ENCODE measurements around the gene PFKFB2.

PFKFB2 gene

DNA sequence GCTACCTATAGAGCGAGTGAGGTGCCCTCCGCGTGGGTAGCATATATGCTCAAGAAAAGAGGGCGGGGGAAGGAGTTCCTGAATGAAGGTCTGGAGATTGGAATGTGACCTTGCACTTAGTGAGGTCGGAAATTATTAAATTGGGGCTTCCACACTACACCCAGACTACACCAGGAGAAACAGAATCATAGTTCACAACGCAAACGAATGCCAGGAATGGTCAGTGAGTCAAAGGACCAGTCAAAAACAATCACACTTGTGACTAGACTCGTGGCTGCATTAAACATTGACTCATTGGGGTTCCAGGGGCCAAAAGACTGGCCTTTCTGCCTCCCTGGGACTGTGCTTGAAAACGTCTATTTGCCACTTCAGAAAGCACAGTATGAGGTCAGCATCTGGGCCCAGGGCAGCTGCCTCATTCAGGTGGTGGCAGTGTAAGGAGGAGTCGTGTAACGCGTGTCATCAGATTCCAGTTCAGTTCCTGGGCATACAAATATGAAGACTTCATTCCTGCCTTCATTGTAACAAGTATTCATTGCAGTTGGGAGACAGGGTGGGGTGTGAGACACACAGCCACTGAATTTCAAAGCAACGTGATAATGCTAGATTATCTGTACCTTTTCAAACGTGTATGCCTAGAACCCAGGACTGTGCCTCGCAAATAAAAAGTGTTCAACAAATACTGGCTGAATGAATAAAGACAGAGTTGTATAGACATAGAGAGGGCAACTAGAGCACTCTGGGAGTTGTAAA lies 1.7 kb upstream of the PFKFB2 start, which contains the start of gene YOD1:
Gene YOD1, minus strand, starts transcription at position 18 of the 753 bp plus-strand sequence. CDS start 178 bp downstream, outside the sequence.
- Histone ChIP-seq H3K27me3 (peaks cover 16% of the 10 kb centered on the region), H3K9me3 (peaks cover 33% of the 10 kb centered on the region), H3K36me3 (no peaks in the 10 kb centered on the region), H3K9ac (no peak within 1 kb of the TSS), H3K27ac (no peak within 1 kb of the TSS), H3K4me2 (no peak within 1 kb of the TSS), H3K4me3 (no peak within 1 kb of the TSS), H3K4me1 (no peaks in the 10 kb centered on the region), H4K20me1 (no peaks in the 10 kb centered on the region)
- TF ChIP-seq Cebpa-rat (IDR thresholded peaks at IDR 0.05): no peak

DNA sequence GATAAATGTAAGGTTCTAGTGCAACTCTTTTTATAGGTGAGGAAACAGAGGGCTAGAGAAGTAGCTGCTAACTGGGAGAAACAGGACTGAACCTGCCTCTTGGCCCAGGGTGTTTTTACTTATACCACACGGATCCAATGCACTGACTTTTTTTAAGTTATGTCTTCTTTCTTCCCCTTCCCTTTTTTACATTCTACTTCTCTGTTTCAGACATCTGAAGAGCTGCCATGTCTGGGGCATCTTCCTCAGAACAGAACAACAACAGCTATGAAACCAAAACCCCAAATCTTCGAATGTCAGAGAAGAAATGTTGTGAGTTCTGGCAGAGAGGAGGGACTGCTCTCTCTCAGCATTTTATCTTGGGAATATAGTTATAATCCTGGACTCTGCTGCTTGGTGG lies 1.4 kb downstream of the PFKFB2 start:
- no peak for TF ChIP-seq Cebpa-rat (IDR thresholded peaks at IDR 0.05)
- no peak overlapping the region for H3K9ac ChIP-seq

GRCh38 chr1:207055386-207056001 lies 2.4 kb downstream of the PFKFB2 start:
- Histone ChIP-seq H4K20me1 (no peaks in the 10 kb centered on the region), H3K27me3 (peaks cover 13% of the 10 kb centered on the region), H3K4me3 (no peak overlapping the region), H3K4me2 (no peak overlapping the region), H3K27ac (no peak overlapping the region), H3K4me1 (no peaks in the 10 kb centered on the region), H3K36me3 (no peaks in the 10 kb centered on the region), H3K9ac (no peak overlapping the region), H3K9me3 (peaks cover 30% of the 10 kb centered on the region)
- TF ChIP-seq Cebpa-rat (IDR thresholded peaks at IDR 0.05): no peak

More for the DNA sequence above, 1.4 kb downstream of the PFKFB2 start:
- no peak overlapping the region for H3K27ac ChIP-seq
- H3K9me3 ChIP-seq: peaks cover 33% of the 10 kb centered on the region
- H3K27me3 ChIP-seq: peaks cover 16% of the 10 kb centered on the region
- H3K4me2 ChIP-seq: no peak overlapping the region
- H3K4me3 ChIP-seq: no peak overlapping the region
- no peaks in the 10 kb centered on the region for H3K36me3 ChIP-seq
- no peaks in the 10 kb centered on the region for H3K4me1 ChIP-seq
- H4K20me1 ChIP-seq: no peaks in the 10 kb centered on the region

- Histone ChIP-seq H3K4me1 (no peaks in the 10 kb centered on the region), H3K27ac (no peak overlapping the region), H4K20me1 (no peaks in the 10 kb centered on the region), H3K4me2 (no peak overlapping the region), H3K4me3 (no peak overlapping the region), H3K27me3 (0 out of 2 replicates have a peak, but pooled peaks cover 5% of the 10 kb centered on the region), H3K9ac (no peak overlapping the region), H3K36me3 (no peaks in the 10 kb centered on the region), H3K9me3 (peaks cover 19% of the 10 kb centered on the region)
- TF ChIP-seq Cebpa-rat (IDR thresholded peaks at IDR 0.05): no peak
Observed at GRCh38 chr1:207056673-207057072, 3.6 kb downstream of the PFKFB2 start.

GRCh38 chr1:207058252-207058651 lies 5.2 kb downstream of the PFKFB2 start:
- no peaks in the 10 kb centered on the region for H3K36me3 ChIP-seq
- H3K4me3 ChIP-seq: no peak overlapping the region
- H3K4me2 ChIP-seq: no peak overlapping the region
- TF ChIP-seq Cebpa-rat (IDR thresholded peaks at IDR 0.05): no peak
- H3K27me3 ChIP-seq: no peaks in the 10 kb centered on the region
- H4K20me1 ChIP-seq: no peaks in the 10 kb centered on the region
- H3K4me1 ChIP-seq: no peaks in the 10 kb centered on the region
- H3K9me3 ChIP-seq: peaks cover 4% of the 10 kb centered on the region
- no peak overlapping the region for H3K27ac ChIP-seq
- no peak overlapping the region for H3K9ac ChIP-seq

DNA sequence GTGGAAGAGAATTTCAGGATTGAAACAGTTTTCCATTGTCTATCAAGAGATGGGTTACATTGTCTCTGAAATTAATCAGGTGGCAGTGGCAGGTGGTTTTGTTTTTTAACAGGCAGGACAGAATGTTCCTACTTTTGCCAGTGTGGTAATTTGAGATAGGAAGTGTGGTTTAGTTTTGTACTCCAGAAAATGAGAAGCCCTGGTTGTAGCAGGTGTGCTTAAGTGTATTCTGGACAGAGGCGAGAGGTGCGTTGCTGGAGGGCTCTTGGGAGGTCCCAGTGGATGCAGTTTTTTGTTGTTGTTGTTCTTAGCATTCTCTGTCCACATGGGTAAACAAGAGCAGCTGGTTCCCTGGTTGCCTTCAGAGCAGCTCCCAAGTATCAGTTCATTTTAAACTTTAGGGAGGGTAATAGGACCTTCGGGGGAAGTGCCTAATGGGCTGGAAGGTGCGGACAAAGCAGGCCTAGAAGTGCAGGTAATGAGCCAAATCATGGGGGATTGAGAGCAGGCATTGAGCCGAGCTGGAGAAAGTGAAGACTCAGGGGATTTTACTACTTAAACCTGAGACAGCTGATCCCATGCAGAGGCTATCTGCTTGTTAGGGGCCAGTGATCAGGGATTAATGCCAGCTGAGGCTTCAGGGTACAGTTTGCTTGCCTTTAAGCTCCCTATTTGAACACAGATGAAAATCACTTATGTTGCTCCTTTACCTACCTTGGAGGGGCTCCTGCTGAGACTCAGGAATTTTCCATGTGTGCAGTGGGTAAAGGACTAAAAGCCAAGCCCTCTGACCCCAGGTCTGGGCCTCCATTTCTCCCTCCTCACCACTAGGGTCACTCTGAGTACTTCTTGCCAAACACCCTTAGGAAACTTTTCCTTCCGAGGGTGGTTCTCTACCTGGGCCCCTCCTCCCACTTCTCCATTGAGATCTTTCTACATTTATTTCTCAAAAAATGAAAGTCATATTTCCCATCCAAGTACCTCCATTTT lies 6.1 kb downstream of the PFKFB2 start:
- TF ChIP-seq Cebpa-rat (IDR thresholded peaks at IDR 0.05): no peak
- Histone ChIP-seq H4K20me1 (no peaks in the 10 kb centered on the region), H3K36me3 (no peaks in the 10 kb centered on the region), H3K4me2 (no peak overlapping the region), H3K27ac (no peak overlapping the region), H3K4me1 (no peaks in the 10 kb centered on the region), H3K27me3 (no peaks in the 10 kb centered on the region), H3K9me3 (no peaks in the 10 kb centered on the region), H3K9ac (no peak overlapping the region), H3K4me3 (no peak overlapping the region)

DNA sequence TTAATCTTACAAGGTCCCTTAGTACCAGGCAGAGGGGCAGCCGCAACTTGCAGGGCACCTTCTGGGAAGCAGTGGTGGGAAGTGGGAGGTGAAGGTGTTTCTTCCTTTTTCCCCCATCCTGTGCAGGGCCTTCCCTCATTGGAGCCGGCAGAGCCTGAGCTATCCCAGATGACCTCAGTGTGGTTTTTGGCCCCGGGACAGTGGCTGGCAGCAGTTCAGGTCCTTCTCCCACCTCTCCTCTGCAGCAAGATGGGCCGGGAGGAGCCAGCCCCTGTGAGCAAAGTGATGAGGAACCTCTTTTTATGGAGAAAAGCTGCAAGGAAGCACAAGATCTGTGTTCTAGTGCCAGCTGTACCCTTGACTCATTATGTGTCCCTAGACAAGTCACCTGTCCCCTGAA lies 6.8 kb downstream of the PFKFB2 start:
- Histone ChIP-seq H3K9me3 (no peaks in the 10 kb centered on the region), H4K20me1 (no peaks in the 10 kb centered on the region), H3K9ac (no peak overlapping the region), H3K4me2 (no peak overlapping the region), H3K4me3 (no peak overlapping the region), H3K27me3 (no peaks in the 10 kb centered on the region), H3K4me1 (no peaks in the 10 kb centered on the region), H3K36me3 (no peaks in the 10 kb centered on the region), H3K27ac (no peak overlapping the region)
- TF ChIP-seq Cebpa-rat (IDR thresholded peaks at IDR 0.05): no peak

GRCh38 chr1:207060596-207060995 lies 7.5 kb downstream of the PFKFB2 start:
- Histone ChIP-seq H3K4me2 (no peak overlapping the region), H4K20me1 (no peaks in the 10 kb centered on the region), H3K4me3 (no peak overlapping the region), H3K27ac (no peak overlapping the region), H3K36me3 (no peaks in the 10 kb centered on the region), H3K4me1 (no peaks in the 10 kb centered on the region), H3K9me3 (no peaks in the 10 kb centered on the region), H3K9ac (no peak overlapping the region), H3K27me3 (no peaks in the 10 kb centered on the region)
- TF ChIP-seq Cebpa-rat (IDR thresholded peaks at IDR 0.05): no peak

GRCh38 chr1:207062058-207062457 lies 9.0 kb downstream of the PFKFB2 start:
- no peaks in the 10 kb centered on the region for H3K27me3 ChIP-seq
- no peak for TF ChIP-seq Cebpa-rat (IDR thresholded peaks at IDR 0.05)
- H3K4me3 ChIP-seq: no peak overlapping the region
- no peaks in the 10 kb centered on the region for H4K20me1 ChIP-seq
- no peaks in the 10 kb centered on the region for H3K9me3 ChIP-seq
- no peak overlapping the region for H3K27ac ChIP-seq
- no peaks in the 10 kb centered on the region for H3K4me1 ChIP-seq
- H3K36me3 ChIP-seq: no peaks in the 10 kb centered on the region
- no peak overlapping the region for H3K4me2 ChIP-seq
- no peak overlapping the region for H3K9ac ChIP-seq
